Type B pancreatic cell (in vitro differentiated cells): Measurements from ENCODE around the gene P4HTM. TPM values are rescaled to one million over a fixed set of nuclear protein-coding genes. Genes with fewer than 3 reads are reported as not detected.
A peak's percentile ranks its signal among the peaks of the same experiment; 100 is the strongest.

Source experiments
- DNase-seq: peaks from one replicate; pipeline ENCODE4 v3.0.0; 2021; ENCODE audit warnings: mixed read lengths; ENCODE audit not compliant: unreplicated experiment; ENCODE audit errors: extremely low spot score
- H3K27ac Mint-ChIP-seq: 2 replicates; pipeline ENCODE4 v1.8.0; 2021; ENCODE audit warnings: mild to moderate bottlenecking, mixed read lengths
- H3K27me3 Mint-ChIP-seq: 2 replicates; pipeline ENCODE4 v1.8.0; 2021; ENCODE audit warnings: mixed read lengths
- H3K36me3 Mint-ChIP-seq: 2 replicates; pipeline ENCODE4 v1.8.0; 2021; ENCODE audit warnings: mixed read lengths
- H3K4me1 Mint-ChIP-seq: one replicate; pipeline ENCODE4 v1.8.0; 2021; ENCODE audit warnings: mixed read lengths; ENCODE audit not compliant: unreplicated experiment
- H3K4me3 Mint-ChIP-seq: 2 replicates; pipeline ENCODE4 v1.8.0; 2021; ENCODE audit warnings: mild to moderate bottlenecking, mixed read lengths
- H3K9me3 Mint-ChIP-seq: 2 replicates; pipeline ENCODE4 v1.8.0; 2021; ENCODE audit warnings: mixed read lengths
- total RNA-seq: library from RNA; stranded (reverse); gene quantifications from 2 replicates; pipeline ENCODE4 v1.2.1, GENCODE V29; 2021; ENCODE audit warnings: low replicate concordance
- TF ChIP-seq, protein P1 (sequence below): fragments of 200-600 bp; sonication (generic); conservative IDR thresholded peaks from 2 replicates; pipeline ENCODE4 v1.5.0; 2021; ENCODE audit warnings: antibody characterized with exemption, mild to moderate bottlenecking

P4HTM gene
- total RNA-seq, 1 donor from 2014 or later: 54.8 TPM

DNA sequence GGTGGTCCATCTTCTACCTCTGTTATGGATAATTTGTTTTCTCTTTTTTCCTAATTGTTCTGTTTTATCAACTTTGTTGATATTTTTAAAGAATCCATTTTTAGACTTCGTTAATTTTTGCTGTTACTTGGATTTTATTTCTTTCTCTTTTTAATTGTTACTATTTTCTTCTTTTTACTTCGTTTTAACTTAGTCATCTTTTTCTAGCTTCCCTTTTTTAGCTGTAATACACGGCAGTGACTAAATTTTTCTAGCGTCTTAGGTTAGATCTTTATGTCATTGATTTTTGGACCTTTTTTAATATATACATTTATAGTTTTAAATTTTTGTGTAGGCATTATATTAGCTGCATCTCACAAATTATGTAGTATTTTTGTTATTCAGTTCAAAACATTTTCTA lies 38.3 kb upstream of the P4HTM start:
- Mint-ChIP-seq H3K9me3 (no peaks in the 10 kb centered on the region), H3K27me3 (no peaks in the 10 kb centered on the region), H3K4me3 (no peak overlapping the region), H3K4me1 (peaks cover 6% of the 10 kb centered on the region), H3K27ac (no peak overlapping the region), H3K36me3 (peaks cover 16% of the 10 kb centered on the region)
- DNase-seq: no peak
- TF ChIP-seq, protein P1, sequence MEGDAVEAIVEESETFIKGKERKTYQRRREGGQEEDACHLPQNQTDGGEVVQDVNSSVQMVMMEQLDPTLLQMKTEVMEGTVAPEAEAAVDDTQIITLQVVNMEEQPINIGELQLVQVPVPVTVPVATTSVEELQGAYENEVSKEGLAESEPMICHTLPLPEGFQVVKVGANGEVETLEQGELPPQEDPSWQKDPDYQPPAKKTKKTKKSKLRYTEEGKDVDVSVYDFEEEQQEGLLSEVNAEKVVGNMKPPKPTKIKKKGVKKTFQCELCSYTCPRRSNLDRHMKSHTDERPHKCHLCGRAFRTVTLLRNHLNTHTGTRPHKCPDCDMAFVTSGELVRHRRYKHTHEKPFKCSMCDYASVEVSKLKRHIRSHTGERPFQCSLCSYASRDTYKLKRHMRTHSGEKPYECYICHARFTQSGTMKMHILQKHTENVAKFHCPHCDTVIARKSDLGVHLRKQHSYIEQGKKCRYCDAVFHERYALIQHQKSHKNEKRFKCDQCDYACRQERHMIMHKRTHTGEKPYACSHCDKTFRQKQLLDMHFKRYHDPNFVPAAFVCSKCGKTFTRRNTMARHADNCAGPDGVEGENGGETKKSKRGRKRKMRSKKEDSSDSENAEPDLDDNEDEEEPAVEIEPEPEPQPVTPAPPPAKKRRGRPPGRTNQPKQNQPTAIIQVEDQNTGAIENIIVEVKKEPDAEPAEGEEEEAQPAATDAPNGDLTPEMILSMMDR: no peak

DNA sequence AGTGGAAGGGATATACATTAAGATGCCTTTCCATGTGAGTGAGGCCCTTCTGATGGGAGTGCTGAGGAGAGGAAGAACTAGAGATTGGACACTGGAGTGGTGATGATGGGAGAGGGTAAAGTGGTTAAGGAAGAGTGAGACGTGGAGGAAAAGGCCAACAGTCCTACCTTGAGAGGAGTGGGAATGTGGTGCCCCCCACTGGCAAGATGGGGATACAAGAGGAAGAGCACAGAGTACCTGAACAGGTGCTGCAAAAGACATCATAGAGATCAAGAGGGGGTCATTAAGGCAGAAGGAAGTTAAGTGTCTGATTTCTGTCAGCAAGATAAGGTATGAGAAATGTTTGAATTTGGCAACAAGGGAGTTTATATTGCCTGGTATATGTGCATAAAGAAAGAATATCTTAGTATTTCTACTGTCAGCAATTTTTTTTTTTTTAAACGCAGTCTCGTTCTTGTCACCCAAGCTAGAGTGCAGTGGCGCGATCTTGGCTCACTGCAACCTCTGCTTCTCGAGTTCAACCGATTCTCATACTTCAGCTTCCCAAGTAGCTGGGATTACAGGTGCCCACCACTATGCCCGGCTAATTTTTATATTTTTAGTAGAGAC lies 37.4 kb upstream of the P4HTM start:
- TF ChIP-seq, protein P1: peak; percentile 50
- H3K4me3 Mint-ChIP-seq: no peak overlapping the region
- H3K27ac Mint-ChIP-seq: no peak overlapping the region
- H3K27me3 Mint-ChIP-seq: no peaks in the 10 kb centered on the region
- H3K4me1 Mint-ChIP-seq: peaks cover 4% of the 10 kb centered on the region
- peaks cover 17% of the 10 kb centered on the region for H3K36me3 Mint-ChIP-seq
- no peak for DNase-seq
- H3K9me3 Mint-ChIP-seq: no peaks in the 10 kb centered on the region

DNA sequence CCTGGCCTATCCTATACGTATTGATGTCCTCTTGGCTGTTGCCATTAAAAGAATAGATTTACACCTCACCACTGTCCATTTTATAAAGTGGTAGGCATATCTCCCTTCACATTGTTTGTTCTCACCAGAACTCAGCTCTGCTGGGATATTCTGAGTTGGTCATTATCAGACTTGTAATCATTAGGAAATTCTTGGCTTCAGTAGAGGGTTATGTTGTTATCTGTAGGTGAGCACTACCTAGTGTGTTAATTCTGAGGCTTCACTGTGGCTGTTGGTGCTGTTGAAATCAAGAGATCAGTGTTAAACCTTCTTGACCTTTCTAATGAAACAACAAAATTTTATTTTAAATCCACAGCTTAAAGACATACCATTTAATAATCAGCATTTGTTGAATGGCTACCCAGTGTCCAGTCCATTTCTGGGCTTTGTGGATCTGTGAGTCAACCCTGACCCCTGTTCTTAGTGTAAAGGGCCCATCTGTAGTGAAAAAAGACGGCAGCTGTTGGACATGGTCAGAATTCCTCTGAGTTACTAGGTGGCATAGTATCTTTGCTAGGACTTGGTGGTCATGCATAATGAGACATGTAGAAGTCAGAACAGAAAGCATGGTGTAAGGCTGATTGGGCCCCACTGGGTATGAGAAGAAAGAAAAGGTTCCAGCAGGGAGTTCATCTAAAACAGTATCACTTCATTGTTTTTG lies 32.9 kb upstream of the P4HTM start:
- H3K36me3 Mint-ChIP-seq: peaks cover 12% of the 10 kb centered on the region
- no peak for DNase-seq
- TF ChIP-seq, protein P1: no peak
- no peak overlapping the region for H3K27ac Mint-ChIP-seq
- no peaks in the 10 kb centered on the region for H3K9me3 Mint-ChIP-seq
- H3K4me3 Mint-ChIP-seq: no peak overlapping the region
- no peaks in the 10 kb centered on the region for H3K27me3 Mint-ChIP-seq
- H3K4me1 Mint-ChIP-seq: peaks cover 4% of the 10 kb centered on the region

DNA sequence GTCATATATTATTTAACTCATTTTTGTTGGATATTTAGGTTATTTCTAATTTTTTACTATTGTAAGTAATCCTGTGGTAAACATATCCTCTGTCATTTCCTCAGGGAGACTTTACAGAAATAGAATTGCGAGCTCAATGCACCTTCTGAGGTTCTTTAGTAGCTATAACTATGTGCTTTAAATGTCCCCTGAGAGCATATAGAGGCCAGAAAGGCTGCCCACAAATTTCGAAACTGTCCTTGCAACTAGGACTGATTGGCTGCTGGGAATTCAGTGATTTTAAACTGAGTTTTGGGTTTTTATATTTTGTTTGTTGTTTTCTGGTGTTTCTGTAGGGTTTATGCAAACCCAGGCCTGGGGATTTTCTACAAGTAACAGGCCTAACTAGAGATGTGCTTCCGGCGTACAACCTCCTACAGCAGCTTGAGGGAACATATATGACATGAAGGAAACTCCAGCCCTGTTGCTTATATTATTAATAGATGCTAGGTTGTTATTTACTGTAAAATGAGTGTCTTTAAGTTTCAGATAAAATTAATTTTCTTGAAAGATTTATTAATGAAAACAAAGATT lies 29.1 kb upstream of the P4HTM start:
- H3K4me3 Mint-ChIP-seq: no peak overlapping the region
- no peak overlapping the region for H3K27ac Mint-ChIP-seq
- TF ChIP-seq, protein P1: no peak
- H3K27me3 Mint-ChIP-seq: no peaks in the 10 kb centered on the region
- no peaks in the 10 kb centered on the region for H3K4me1 Mint-ChIP-seq
- H3K36me3 Mint-ChIP-seq: peaks cover 9% of the 10 kb centered on the region
- no peak for DNase-seq
- no peaks in the 10 kb centered on the region for H3K9me3 Mint-ChIP-seq

DNA sequence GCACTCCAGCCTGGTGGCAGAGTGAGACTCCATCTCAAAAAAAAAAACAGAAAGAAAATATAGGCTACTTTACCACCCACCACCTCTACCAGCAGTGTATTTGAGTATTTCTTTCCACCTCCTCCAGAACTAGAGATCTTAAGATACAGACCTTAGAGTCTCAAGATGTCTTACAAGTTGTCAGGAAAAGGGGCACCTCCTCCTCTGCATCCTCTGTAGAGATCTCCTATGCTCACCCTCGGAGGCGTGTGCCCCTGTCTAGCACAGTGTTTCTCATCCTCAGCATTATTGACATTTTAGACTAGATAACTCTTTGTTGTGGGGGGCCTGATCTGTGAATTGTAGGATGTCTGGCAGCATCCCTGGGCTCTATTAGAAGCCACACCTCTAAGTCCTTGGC lies 27.7 kb upstream of the P4HTM start:
- no peak for DNase-seq
- no peaks in the 10 kb centered on the region for H3K4me1 Mint-ChIP-seq
- H3K36me3 Mint-ChIP-seq: peaks cover 13% of the 10 kb centered on the region
- no peaks in the 10 kb centered on the region for H3K27me3 Mint-ChIP-seq
- no peak overlapping the region for H3K4me3 Mint-ChIP-seq
- H3K27ac Mint-ChIP-seq: no peak overlapping the region
- no peaks in the 10 kb centered on the region for H3K9me3 Mint-ChIP-seq
- TF ChIP-seq, protein P1: no peak
